ENCODE data around the gene SYNE2.

The SYNE2 gene

GRCh38 chr14:64045091-64045490, 192.3 kb downstream of the SYNE2 start:
- Histone ChIP-seq H3K4me3 (ENCODE audit: low read depth, low read length) (no peak overlapping the region), H3K9me3 (no peaks in the 10 kb centered on the region), H3K27me3 (no peaks in the 10 kb centered on the region), H3K4me1 (no peaks in the 10 kb centered on the region), H3K36me3 (no peaks in the 10 kb centered on the region)
- TF ChIP-seq, protein P1, sequence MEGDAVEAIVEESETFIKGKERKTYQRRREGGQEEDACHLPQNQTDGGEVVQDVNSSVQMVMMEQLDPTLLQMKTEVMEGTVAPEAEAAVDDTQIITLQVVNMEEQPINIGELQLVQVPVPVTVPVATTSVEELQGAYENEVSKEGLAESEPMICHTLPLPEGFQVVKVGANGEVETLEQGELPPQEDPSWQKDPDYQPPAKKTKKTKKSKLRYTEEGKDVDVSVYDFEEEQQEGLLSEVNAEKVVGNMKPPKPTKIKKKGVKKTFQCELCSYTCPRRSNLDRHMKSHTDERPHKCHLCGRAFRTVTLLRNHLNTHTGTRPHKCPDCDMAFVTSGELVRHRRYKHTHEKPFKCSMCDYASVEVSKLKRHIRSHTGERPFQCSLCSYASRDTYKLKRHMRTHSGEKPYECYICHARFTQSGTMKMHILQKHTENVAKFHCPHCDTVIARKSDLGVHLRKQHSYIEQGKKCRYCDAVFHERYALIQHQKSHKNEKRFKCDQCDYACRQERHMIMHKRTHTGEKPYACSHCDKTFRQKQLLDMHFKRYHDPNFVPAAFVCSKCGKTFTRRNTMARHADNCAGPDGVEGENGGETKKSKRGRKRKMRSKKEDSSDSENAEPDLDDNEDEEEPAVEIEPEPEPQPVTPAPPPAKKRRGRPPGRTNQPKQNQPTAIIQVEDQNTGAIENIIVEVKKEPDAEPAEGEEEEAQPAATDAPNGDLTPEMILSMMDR (IDR thresholded peaks at IDR 0.05; ENCODE audit: low read depth, low read length): no peak
- no peak for DNase-seq

GRCh38 chr14:64049616-64050381, 197.0 kb downstream of the SYNE2 start:
- Histone ChIP-seq H3K9me3 (no peaks in the 10 kb centered on the region), H3K27me3 (no peaks in the 10 kb centered on the region), H3K36me3 (peaks cover 4% of the 10 kb centered on the region; the same call in 1 of the 2 replicates), H3K4me1 (no peaks in the 10 kb centered on the region), H3K4me3 (ENCODE audit: low read depth, low read length) (no peak overlapping the region)
- TF ChIP-seq, protein P1 (IDR thresholded peaks at IDR 0.05; ENCODE audit: low read depth, low read length): no peak
- DNase-seq: no peak

- no peak overlapping the region for H3K4me3 ChIP-seq (ENCODE audit: low read depth, low read length)
- H3K27me3 ChIP-seq: no peaks in the 10 kb centered on the region
- TF ChIP-seq, protein P1 (IDR thresholded peaks at IDR 0.05; ENCODE audit: low read depth, low read length): no peak
- DNase-seq: no peak
- H3K36me3 ChIP-seq: peaks cover 4% of the 10 kb centered on the region; the same call in 1 of the 2 replicates
- H3K4me1 ChIP-seq: no peaks in the 10 kb centered on the region
- H3K9me3 ChIP-seq: no peaks in the 10 kb centered on the region
These were observed 201.2 kb downstream of the SYNE2 start for GRCh38 chr14:64053694-64054669.

- Histone ChIP-seq H3K36me3 (no peaks in the 10 kb centered on the region), H3K9me3 (no peaks in the 10 kb centered on the region), H3K4me3 (ENCODE audit: low read depth, low read length) (no peak overlapping the region), H3K4me1 (0 out of 2 replicates have a peak, but pooled peaks cover 3% of the 10 kb centered on the region), H3K27me3 (no peaks in the 10 kb centered on the region)
- TF ChIP-seq, protein P1 (IDR thresholded peaks at IDR 0.05; ENCODE audit: low read depth, low read length): no peak
- no peak for DNase-seq
These were observed 206.8 kb downstream of the SYNE2 start for GRCh38 chr14:64059454-64060198.

DNA sequence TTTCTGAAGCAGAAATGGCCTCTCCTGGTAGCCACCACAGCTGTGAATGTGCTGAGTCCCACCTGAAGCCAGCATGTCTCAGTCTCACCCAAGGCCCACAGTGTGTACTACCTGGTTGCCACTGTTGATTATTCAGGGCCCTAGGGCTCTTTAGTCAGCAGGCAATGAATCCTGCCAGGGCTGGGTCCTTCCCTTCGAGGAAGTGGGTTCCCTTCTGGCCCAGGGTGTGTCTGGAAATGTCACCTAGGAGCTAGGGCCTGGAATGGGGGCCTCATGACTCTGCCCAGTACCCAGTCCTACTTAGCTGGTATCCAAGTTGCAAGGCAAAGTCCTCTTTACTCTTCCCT, 207.4 kb downstream of the SYNE2 start:
- H3K27me3 ChIP-seq: no peaks in the 10 kb centered on the region
- no peak overlapping the region for H3K4me3 ChIP-seq (ENCODE audit: low read depth, low read length)
- TF ChIP-seq, protein P1 (IDR thresholded peaks at IDR 0.05; ENCODE audit: low read depth, low read length): no peak
- DNase-seq: no peak
- 0 out of 2 replicates have a peak, but pooled peaks cover 3% of the 10 kb centered on the region for H3K4me1 ChIP-seq
- no peaks in the 10 kb centered on the region for H3K36me3 ChIP-seq
- no peaks in the 10 kb centered on the region for H3K9me3 ChIP-seq
